Breast epithelium (tissue), 3 donors: ENCODE data around the gene SLC10A7.

ENCODE experiments used
- CTCF ChIP-seq, 3 donors: fragments of 450-650 bp; IDR thresholded peaks; one replicate each; pipeline ENCODE4 v1.5.1; 2016 to 2017; ENCODE audit warnings: antibody characterized with exemption in 3 of 3, mild to moderate bottlenecking in 3 of 3, moderate library complexity in 3 of 3
- POLR2AphosphoS5 ChIP-seq, 3 donors: sonication (generic); formaldehyde crosslinking; IDR thresholded peaks; one replicate each; pipeline ENCODE4 v1.6.1; 2017; ENCODE audit warnings: antibody characterized with exemption in 3 of 3

GRCh38 chr4:146260521-146260920 is 261.2 kb downstream of the SLC10A7 start:
- TF ChIP-seq CTCF (IDR thresholded peaks at IDR 0.05) = no peak
- TF ChIP-seq POLR2AphosphoS5 (IDR thresholded peaks at IDR 0.05) = no peak
